ENCODE measurements around the gene RAB21.

GRCh38 chr12:71726548-71726947, 28.1 kb upstream of the RAB21 start:
- TF ChIP-seq POLR2A (IDR thresholded peaks at IDR 0.05; ENCODE audit: low read length) (no peak), GATA1 (IDR thresholded peaks at IDR 0.05; ENCODE audit: low read depth, low read length) (no peak)

All from erythroblast (primary cell).